Hypothalamus (tissue), 51 donors: ENCODE measurements around the gene ESPN.
A peak's percentile ranks its signal among the peaks of the same experiment; 100 is the strongest.

Experiments
- DNase-seq, 51 donors: peaks; one replicate each; lab custom pipeline; 2025; lab: John Stamatoyannopoulos, UW

Gene ESPN

GRCh38 chr1:6473974-6474814, 49.6 kb downstream of the ESPN start:
- DNase-seq: no peak

- DNase-seq: no peak
Measured at GRCh38 chr1:6474815-6475282, 50.3 kb downstream of the ESPN start.

GRCh38 chr1:6475381-6476133, 51.0 kb downstream of the ESPN start:
- peak in 35 of 51 donors; percentile 4 to 61 (median 26) for DNase-seq

- DNase-seq: no peak
Measured at GRCh38 chr1:6476483-6476882, 51.9 kb downstream of the ESPN start.

GRCh38 chr1:6477039-6477820, 52.7 kb downstream of the ESPN start:
- DNase-seq: no peak

- no peak for DNase-seq
Measured at GRCh38 chr1:6481820-6482219, 57.2 kb downstream of the ESPN start.

- DNase-seq: no peak
Measured at GRCh38 chr1:6483017-6483760, 58.6 kb downstream of the ESPN start.

- no peak for DNase-seq
Measured at GRCh38 chr1:6483761-6484117, 59.2 kb downstream of the ESPN start.

GRCh38 chr1:6484826-6485167, 60.2 kb downstream of the ESPN start:
- DNase-seq: no peak

GRCh38 chr1:6485168-6486101, 60.9 kb downstream of the ESPN start:
- DNase-seq: no peak

GRCh38 chr1:6486433-6487011, 61.9 kb downstream of the ESPN start:
- DNase-seq: peak in 46 of 51 donors; percentile 7 to 83 (median 56)

- DNase-seq: no peak
Measured at GRCh38 chr1:6487804-6488484, 63.4 kb downstream of the ESPN start.

GRCh38 chr1:6488602-6489382, 64.2 kb downstream of the ESPN start:
- no peak for DNase-seq

GRCh38 chr1:6489383-6489765, 64.8 kb downstream of the ESPN start:
- DNase-seq: no peak

- peak in 34 of 51 donors; percentile 8 to 77 (median 32) for DNase-seq
Measured at GRCh38 chr1:6489799-6490180, 65.2 kb downstream of the ESPN start.

- peak in 19 of 51 donors; percentile 10 to 58 (median 23) for DNase-seq
Measured at GRCh38 chr1:6490181-6491080, 65.9 kb downstream of the ESPN start.

GRCh38 chr1:6491081-6491449, 66.5 kb downstream of the ESPN start:
- DNase-seq: no peak
